CD14-positive monocyte (primary cell): ENCODE measurements around the gene C9. TPM values are rescaled to one million over a fixed set of nuclear protein-coding genes. Genes with fewer than 3 reads are reported as not detected.
"Not testable (repeated sequence)": the region's sequence is repeated elsewhere in the genome, so short reads cannot be mapped to it uniquely, and the experiment has no call there.

Experiments
- DNase-seq, 3 donors: peaks; one replicate each; pipeline ENCODE4 v3.0.0-alpha.2; 2011 to 2022
- H2AFZ ChIP-seq: 2 replicates; pipeline ENCODE4 v1.6.0; 2012; ENCODE audit warnings: mild to moderate bottlenecking, low read depth, low read length, inconsistent platforms; ENCODE audit not compliant: insufficient read depth, poor library complexity, severe bottlenecking
- H3K27ac ChIP-seq, 2 donors: 1 replicate in 1 of 2; 2 replicates in 1 of 2; pipeline ENCODE4 v1.5.1; 2012 to 2013; ENCODE audit warnings: low read length in 2 of 2, control low read depth in 1 of 2, inconsistent platforms in 1 of 2, low read depth in 1 of 2, mild to moderate bottlenecking in 1 of 2
- H3K27me3 ChIP-seq, 2 donors: one replicate each; pipeline versions ENCODE4 v1.6.0 to v1.6.1; 2011 to 2013; ENCODE audit warnings: low read length in 2 of 2; ENCODE audit not compliant: control insufficient read depth in 2 of 2, insufficient read depth in 2 of 2
- H3K36me3 ChIP-seq, 2 donors: replicated peaks in 1 of 2; 1 replicate in 1 of 2; 2 replicates in 1 of 2; pipeline versions ENCODE4 v1.5.1 to v1.6.1; 2012 to 2013; ENCODE audit warnings: low read length in 2 of 2, control low read depth in 1 of 2, inconsistent platforms in 1 of 2, mild to moderate bottlenecking in 1 of 2; ENCODE audit not compliant: insufficient read depth in 2 of 2, control insufficient read depth in 1 of 2
- H3K4me1 ChIP-seq, 2 donors: 1 replicate in 1 of 2; 2 replicates in 1 of 2; pipeline versions ENCODE4 v1.5.1 to v1.6.1; 2012 to 2013; ENCODE audit warnings: low read length in 2 of 2, control low read depth in 1 of 2, inconsistent platforms in 1 of 2, mild to moderate bottlenecking in 1 of 2, moderate library complexity in 1 of 2; ENCODE audit not compliant: insufficient read depth in 2 of 2, control insufficient read depth in 1 of 2
- H3K4me2 ChIP-seq: replicated peaks from 2 replicates; pipeline ENCODE3; 2012; ENCODE audit warnings: low read length, moderate library complexity, mild to moderate bottlenecking; ENCODE audit not compliant: poor library complexity, severe bottlenecking; ENCODE audit errors: extremely low read depth
- H3K4me3 ChIP-seq, 3 experiments: fragments of 200-600 bp in 1 of 3; sonication (generic) in 1 of 3; replicated peaks in 1 of 3; 1 replicate in 2 of 3; 2 replicates in 1 of 3; pipeline ENCODE4 v1.5.1; 2011 to 2013; ENCODE audit warnings: low read length in 3 of 3, mild to moderate bottlenecking in 3 of 3, control low read depth in 2 of 3, low read depth in 2 of 3, inconsistent platforms in 1 of 3, moderate library complexity in 1 of 3
- H3K79me2 ChIP-seq: 2 replicates; pipeline ENCODE4 v1.6.0; 2012; ENCODE audit warnings: mild to moderate bottlenecking, control low read depth, inconsistent platforms, low read length, moderate library complexity; ENCODE audit not compliant: insufficient read depth
- H3K9ac ChIP-seq: 2 replicates; pipeline ENCODE4 v1.6.0; 2017; ENCODE audit warnings: low read length, mild to moderate bottlenecking; ENCODE audit not compliant: insufficient read depth, poor library complexity, severe bottlenecking
- H3K9me3 ChIP-seq, 2 donors: replicated peaks in 1 of 2; 1 replicate in 1 of 2; 2 replicates in 1 of 2; pipeline versions ENCODE4 v1.5.1 to v1.6.1; 2012 to 2013; ENCODE audit warnings: low read length in 2 of 2, control low read depth in 1 of 2; ENCODE audit not compliant: control insufficient read depth in 1 of 2, insufficient read depth in 1 of 2
- H4K20me1 ChIP-seq: 2 replicates; pipeline ENCODE4 v1.6.0; 2012; ENCODE audit warnings: mild to moderate bottlenecking, low read length, control low read depth, moderate library complexity; ENCODE audit not compliant: insufficient read depth
- H3K27ac Mint-ChIP-seq, 7 donors: one replicate each; pipeline ENCODE4 v1.8.0; 2020; ENCODE audit warnings: mild to moderate bottlenecking in 7 of 7, mixed read lengths in 7 of 7, moderate library complexity in 6 of 7, inconsistent platforms in 2 of 7
- H3K27me3 Mint-ChIP-seq, 3 donors: one replicate each; pipeline ENCODE4 v1.8.0; 2021 to 2022; ENCODE audit warnings: low read depth in 3 of 3, mild to moderate bottlenecking in 3 of 3, mixed read lengths in 3 of 3, moderate library complexity in 3 of 3, inconsistent platforms in 1 of 3
- H3K36me3 Mint-ChIP-seq, 2 donors: one replicate each; pipeline ENCODE4 v1.8.0; 2020; ENCODE audit warnings: mixed read lengths in 2 of 2, inconsistent platforms in 1 of 2, mild to moderate bottlenecking in 1 of 2
- H3K4me1 Mint-ChIP-seq: one replicate; pipeline ENCODE4 v1.8.0; 2020; ENCODE audit warnings: mild to moderate bottlenecking, mixed read lengths
- H3K4me3 Mint-ChIP-seq, 2 donors: one replicate each; pipeline ENCODE4 v1.8.0; 2020; ENCODE audit warnings: mild to moderate bottlenecking in 2 of 2, mixed read lengths in 2 of 2, moderate library complexity in 1 of 2
- H3K9me3 Mint-ChIP-seq, 7 donors: one replicate each; pipeline ENCODE4 v1.8.0; 2020 to 2022; ENCODE audit warnings: mixed read lengths in 7 of 7, mild to moderate bottlenecking in 6 of 7, moderate library complexity in 6 of 7, inconsistent platforms in 2 of 7
- whole genome bisulfite sequencing: methylation state at CpG from one replicate; pipeline ENCODE4 v1.1.5; 2013; ENCODE audit warnings: missing lambda C conversion rate; ENCODE audit not compliant: insufficient coverage; 5-methylcytosine and 5-hydroxymethylcytosine counted together
- intact Hi-C, 2 donors: fragments of 100-400 bp; cut with micrococcal nuclease; formaldehyde crosslinking; loops; one replicate each; pipeline versions ENCODE4 v1.15.0 to v1.15.1; 2023
- polyA plus RNA-seq, 3 donors: library from polyadenylated mRNA; depleted of rRNA in 1 of 3; unstranded in 2 of 3; stranded (reverse) in 1 of 3; fragments of 300-500 nt in 2 of 3; fragments of >200 nt in 1 of 3; fragmentation: Illumina TruSeq in 2 of 3; gene quantifications; 1 replicate in 2 of 3; 2 replicates in 1 of 3; pipeline ENCODE4 v1.2.3, GENCODE V29; 2012 to 2021
- TF ChIP-seq, protein P1 (sequence below): fragments of 200-600 bp; IDR thresholded peaks from one replicate; pipeline ENCODE4 v1.8.0; 2022; ENCODE audit warnings: antibody characterized with exemption, mild to moderate bottlenecking

C9 gene
- polyA plus RNA-seq, 3 donors: not detected

DNA sequence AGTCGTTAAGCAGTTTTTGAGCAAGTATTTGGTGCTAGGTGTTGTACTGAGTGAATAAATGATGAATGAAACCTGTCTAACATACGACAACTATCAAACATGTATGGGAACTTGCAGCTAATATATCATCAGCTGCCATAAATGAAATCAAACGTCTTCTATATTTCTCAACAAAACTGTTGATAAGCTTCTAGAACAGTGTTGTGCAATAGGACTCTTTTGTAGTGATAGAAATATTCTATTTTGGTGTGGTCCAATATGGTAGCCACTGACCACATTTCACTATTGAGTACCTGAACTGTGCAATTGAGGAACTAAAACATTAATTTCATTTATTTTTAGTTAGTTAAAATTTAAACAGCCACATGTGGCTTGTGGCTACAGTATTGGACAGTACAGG, 128.6 kb downstream of the C9 start:
- intact Hi-C loops: no loop called here
- peaks cover 0 to 2% (median 0%) of the 10 kb centered on the region in 3 donors for H3K27me3 Mint-ChIP-seq
- H3K36me3 ChIP-seq: peaks cover 7 to 14% of the 10 kb centered on the region in 2 donors

DNA sequence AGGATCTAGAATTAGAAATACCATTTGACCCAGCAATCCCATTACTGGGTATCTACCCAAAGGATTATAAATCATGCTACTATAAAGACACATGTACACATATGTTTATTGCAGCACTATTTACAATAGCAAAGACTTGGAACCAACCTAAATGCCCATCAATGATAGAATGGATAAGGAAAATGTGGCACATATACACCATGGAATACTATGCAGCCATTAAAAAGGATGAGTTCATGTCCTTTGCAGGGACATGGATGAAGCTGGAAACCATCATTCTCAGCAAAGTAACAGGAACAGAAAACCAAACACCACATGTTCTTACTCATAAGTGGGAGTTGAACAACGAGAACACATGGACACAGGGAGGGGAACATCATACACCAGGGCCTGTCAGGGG, 129.8 kb downstream of the C9 start:
- H2AFZ ChIP-seq, H3K9me3 ChIP-seq, DNase-seq, H3K9me3 Mint-ChIP-seq, H3K4me3 ChIP-seq, H3K9ac ChIP-seq, H3K4me3 Mint-ChIP-seq, H3K27ac ChIP-seq, H3K27me3 Mint-ChIP-seq, H3K4me2 ChIP-seq, intact Hi-C loops, H3K27me3 ChIP-seq: not testable (repeated sequence)
- Histone ChIP-seq H3K4me1 (peaks cover 26 to 35% of the 10 kb centered on the region in 2 donors), H4K20me1 (peaks cover 19% of the 10 kb centered on the region), H3K79me2 (peaks cover 30% of the 10 kb centered on the region), H3K36me3 (peaks cover 7 to 14% of the 10 kb centered on the region in 2 donors)
- Mint-ChIP-seq H3K27ac (peak overlapping the region in 1 of 7 donors; percentile 13), H3K4me1 (peaks cover 35% of the 10 kb centered on the region), H3K36me3 (peaks cover 12 to 13% of the 10 kb centered on the region in 2 donors)
- no CpG with 5 or more reads among the region's 1 CpG for WGBS

More for the DNA sequence above, 128.6 kb downstream of the C9 start:
- Mint-ChIP-seq H3K4me3 (no peak overlapping the region), H3K9me3 (peaks cover under 1 to 5% (median 2%) of the 10 kb centered on the region in 7 donors), H3K4me1 (peaks cover 33% of the 10 kb centered on the region), H3K27ac (no peak overlapping the region), H3K36me3 (peaks cover 13 to 18% of the 10 kb centered on the region in 2 donors)
- no peak overlapping the region for H3K27ac ChIP-seq
- no peak overlapping the region for H3K9ac ChIP-seq
- no peak overlapping the region for H2AFZ ChIP-seq
- H3K4me3 ChIP-seq: no peak overlapping the region
- DNase-seq: no peak
- no peaks in the 10 kb centered on the region for H3K9me3 ChIP-seq
- H3K27me3 ChIP-seq: no peaks in the 10 kb centered on the region
- H3K4me2 ChIP-seq: no peak overlapping the region
- H4K20me1 ChIP-seq: peaks cover 19% of the 10 kb centered on the region
- H3K4me1 ChIP-seq: peaks cover 25 to 30% of the 10 kb centered on the region in 2 donors
- WGBS: no CpG with 5 or more reads among the region's 3 CpGs
- H3K79me2 ChIP-seq: peaks cover 24% of the 10 kb centered on the region
- TF ChIP-seq, protein P1, sequence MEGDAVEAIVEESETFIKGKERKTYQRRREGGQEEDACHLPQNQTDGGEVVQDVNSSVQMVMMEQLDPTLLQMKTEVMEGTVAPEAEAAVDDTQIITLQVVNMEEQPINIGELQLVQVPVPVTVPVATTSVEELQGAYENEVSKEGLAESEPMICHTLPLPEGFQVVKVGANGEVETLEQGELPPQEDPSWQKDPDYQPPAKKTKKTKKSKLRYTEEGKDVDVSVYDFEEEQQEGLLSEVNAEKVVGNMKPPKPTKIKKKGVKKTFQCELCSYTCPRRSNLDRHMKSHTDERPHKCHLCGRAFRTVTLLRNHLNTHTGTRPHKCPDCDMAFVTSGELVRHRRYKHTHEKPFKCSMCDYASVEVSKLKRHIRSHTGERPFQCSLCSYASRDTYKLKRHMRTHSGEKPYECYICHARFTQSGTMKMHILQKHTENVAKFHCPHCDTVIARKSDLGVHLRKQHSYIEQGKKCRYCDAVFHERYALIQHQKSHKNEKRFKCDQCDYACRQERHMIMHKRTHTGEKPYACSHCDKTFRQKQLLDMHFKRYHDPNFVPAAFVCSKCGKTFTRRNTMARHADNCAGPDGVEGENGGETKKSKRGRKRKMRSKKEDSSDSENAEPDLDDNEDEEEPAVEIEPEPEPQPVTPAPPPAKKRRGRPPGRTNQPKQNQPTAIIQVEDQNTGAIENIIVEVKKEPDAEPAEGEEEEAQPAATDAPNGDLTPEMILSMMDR: no peak

Other genes with a start within 250 kb of the C9 start
- 100 to 1,000 TPM in 2 of 3 donors, 10 to 100 TPM in 1; 75.3 to 141 (median 118) TPM for gene FYB1, start 144.9 kb downstream of the C9 start, polyA plus RNA-seq
- 1 to 10 TPM in 2 of 3 donors, under 1 TPM in 1; 0.98 to 4.8 (median 3.0) TPM for gene DAB2, start 60.5 kb upstream of the C9 start, polyA plus RNA-seq